Occipital lobe (tissue), 2 donors: Measurements from ENCODE around the gene PIP5K1B. TPM values are rescaled to one million over a fixed set of nuclear protein-coding genes. Genes with fewer than 3 reads are reported as not detected.

Experiments used
- DNase-seq: peaks from one replicate; lab custom pipeline; 2025; lab: John Stamatoyannopoulos, UW
- total RNA-seq: library from RNA; depleted of rRNA; stranded (reverse); fragments of >200 nt; gene quantifications from one replicate; pipeline ENCODE4 v1.2.3, GENCODE V29; 2014

Gene PIP5K1B
- total RNA-seq, 1 donor from 2014 or later = 2.7 TPM

DNA sequence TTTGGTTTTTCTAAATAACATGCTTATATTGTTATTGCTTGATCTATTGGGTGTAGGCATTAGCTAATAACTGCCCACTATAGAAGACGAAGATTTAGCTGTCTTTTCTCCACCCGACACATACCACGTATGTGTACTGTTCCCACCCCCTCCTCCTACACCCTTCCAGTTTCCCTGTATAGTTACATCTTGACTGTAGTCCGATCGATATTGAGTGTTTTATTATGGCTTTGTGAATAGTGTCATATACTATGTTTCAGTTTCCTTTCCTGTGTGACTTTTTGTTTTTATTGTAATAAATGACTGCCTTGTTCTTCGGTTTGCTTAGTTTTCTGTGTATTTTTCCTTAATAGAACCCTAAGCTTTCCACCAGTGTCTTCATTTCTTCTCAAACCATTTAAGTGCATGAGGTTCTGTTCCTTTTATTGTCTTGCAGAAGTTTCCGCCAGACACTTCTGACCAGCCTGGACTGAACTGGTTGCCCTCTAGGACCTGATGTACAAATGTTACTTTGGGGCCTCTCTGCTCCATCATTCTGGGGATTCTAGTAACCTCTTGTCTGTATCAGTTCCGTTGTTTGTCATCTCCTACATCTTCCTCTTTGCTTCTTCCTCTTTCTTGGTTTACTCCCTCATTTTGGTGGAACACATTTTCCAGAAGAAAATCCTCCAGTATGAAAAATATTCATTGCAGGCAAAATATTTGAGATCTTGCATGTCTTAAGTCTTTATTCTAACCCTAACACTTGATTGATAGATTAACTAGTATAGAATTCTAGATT lies 247.0 kb downstream of the PIP5K1B start:
- DNase-seq = no peak

DNA sequence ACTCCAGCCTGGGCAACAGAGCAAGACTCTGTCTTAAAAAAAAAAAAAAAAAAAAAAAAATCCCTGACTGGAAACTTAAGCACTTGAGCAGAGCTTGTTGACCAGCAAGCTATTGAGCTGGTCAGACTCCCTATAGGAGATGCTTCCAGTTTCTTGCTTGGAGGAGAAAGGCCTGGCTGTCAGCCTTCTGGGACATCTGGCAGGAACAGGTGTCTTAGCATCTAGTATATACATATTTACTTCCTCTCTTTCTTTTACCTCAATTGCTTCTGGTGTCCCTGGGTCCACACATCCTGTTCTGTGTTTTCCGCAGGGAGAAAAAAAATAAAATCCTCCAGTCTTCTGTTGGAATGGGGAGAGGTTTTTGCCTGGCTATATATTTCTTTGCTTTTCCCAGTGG lies 248.7 kb downstream of the PIP5K1B start:
- DNase-seq = no peak

DNA sequence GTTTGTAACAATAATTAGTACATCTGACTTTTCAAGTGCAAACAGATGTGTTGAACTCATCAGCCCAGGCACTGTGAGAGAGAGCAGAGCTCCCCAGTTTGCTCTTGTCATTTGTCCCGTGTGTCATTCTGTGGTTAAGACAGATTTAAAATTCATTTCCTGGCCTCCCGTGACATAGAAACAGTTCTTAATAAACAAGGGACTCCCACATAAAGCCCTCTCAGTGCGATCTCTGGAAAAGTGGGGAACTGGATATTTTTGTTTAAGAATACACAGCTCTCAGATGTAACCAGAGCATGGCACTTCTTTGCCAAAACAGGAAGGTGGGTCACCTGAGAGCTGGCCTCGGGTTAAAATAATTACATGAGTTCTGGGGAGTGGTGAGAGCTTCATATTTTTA lies 250.3 kb downstream of the PIP5K1B start:
- no peak for DNase-seq

DNA sequence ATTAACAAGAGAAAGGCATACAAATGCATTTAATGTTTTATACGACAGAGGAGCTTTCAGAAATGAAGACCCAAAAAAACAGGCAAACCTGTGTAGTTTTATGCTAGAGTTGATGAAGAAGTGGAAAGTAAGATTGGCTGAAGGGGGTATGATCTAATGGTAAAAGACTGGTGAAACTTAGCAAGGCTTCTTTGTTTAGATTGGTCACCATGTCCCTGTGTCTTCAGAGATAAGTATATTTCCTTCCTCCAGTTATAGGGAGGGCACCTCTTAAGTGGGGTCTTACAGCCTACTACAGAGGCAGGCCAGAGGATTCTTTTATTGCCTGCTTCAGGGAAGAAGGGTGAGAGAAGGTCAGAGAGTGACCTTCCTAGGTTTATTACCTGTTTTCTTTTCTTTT lies 252.4 kb downstream of the PIP5K1B start:
- DNase-seq = no peak

DNA sequence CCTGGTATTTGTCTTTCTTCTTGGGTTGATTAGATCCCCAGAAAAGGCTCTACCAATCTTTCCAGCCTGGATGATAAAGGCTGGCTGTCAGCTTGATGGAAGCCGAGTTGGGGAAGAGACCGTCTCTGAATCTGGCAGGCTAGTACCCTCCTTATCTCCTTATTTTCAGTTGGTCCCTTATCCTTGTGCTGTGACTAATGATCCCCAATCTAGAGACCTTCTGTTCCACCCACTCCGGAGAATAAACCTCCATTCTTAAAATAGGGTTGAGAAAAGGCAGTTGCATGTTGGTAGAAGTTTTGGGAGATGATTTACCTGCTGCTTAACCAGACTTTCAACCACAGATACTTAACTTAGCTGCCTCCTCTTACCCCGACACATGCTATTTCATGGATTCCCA lies 256.5 kb downstream of the PIP5K1B start:
- DNase-seq = no peak

DNA sequence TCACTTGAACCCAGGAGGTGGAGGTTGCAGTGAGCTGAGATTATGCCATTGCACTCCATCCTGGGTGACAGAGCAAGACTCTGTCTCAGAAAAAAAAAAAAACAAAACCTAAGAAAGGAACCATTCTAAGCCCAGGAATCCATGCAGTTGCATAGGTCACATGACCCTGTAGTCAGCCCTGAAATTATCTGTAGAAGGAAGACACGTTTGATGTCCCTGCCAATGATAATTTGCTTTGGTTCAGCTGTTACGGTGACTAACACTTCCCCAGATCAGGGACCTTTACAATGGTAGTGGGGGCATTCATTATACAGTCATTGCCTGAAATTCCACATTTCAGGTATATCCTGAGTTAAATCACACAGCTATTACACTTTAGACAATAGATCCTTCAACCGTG lies 258.4 kb downstream of the PIP5K1B start:
- DNase-seq = no peak

DNA sequence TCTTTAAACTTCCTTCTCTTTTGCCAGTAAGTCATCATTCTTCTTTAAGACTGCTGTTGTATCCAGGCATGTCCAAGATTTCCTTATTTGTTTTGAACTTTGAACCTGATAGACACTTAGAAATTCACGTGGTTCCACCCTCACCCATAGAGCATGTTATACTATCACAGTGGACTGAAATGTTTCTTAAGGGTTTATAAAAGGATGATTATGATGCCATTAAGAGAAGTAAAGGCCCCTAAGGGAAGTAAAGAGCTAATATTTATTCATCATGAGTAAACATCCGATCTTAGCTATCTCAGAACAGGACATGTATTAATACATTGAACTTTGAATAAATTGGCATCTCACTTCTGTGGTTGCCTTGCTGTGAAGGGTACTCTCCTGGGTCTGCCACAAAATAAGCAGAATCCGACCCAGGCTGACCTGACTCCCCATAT lies 259.1 kb downstream of the PIP5K1B start:
- DNase-seq = no peak

DNA sequence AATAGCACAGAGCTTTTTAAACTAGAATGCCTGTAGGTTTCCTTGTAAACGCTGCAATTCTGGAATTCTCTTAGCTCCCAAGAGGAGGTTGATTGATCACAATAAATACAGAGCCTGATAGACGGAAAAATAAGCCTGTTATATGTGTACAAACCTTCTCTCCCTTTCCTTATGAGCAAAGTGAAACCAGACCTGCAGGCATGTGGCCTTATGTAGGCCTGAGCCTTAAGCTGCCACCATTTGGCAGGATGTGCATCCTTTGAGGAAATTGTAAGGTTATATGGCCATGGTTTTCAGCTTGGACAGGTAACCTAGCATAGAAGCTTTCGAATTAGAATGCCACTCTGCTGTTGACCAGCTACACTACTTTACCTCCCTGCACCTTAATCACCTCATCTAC lies 259.7 kb downstream of the PIP5K1B start:
- no peak for DNase-seq

DNA sequence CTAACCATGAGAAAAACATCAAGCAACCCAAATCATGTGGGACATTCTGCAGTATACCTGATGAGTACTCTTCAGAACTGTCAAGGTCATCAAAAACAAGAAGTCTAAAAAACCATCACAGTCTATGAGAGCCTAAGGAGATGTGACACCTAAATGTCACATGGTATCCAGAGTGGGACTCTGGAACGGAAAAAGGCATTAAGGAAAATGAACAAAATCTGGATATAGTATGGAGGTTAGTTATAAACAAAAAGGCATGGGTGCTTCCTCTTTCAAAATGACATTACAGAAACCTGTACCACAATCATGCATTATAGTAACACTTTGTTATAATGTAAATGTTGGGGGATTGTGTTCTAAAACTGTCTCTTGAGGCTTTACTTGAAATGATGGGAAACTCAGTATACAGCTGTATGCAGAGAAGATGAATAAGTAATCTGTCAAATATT lies 261.5 kb downstream of the PIP5K1B start:
- no peak for DNase-seq

DNA sequence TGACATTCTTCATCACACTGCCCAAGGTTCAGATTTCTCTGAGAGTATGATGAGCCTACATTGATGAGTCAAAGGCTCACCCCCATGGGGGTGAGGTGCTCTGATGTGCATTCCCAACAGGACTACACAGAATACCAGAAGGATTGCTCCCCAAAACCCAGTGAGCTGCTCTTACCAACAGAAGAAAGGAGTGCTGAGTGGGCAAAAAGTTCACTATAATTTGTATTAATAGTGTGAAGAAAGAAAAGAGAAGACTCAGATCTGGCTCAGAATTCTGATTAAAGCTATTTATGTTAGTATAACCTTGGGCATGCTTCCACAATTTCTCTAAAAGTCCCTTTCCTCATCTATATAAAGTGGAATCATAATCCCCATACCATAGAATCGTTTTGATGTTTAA lies 262.8 kb downstream of the PIP5K1B start:
- DNase-seq = no peak

DNA sequence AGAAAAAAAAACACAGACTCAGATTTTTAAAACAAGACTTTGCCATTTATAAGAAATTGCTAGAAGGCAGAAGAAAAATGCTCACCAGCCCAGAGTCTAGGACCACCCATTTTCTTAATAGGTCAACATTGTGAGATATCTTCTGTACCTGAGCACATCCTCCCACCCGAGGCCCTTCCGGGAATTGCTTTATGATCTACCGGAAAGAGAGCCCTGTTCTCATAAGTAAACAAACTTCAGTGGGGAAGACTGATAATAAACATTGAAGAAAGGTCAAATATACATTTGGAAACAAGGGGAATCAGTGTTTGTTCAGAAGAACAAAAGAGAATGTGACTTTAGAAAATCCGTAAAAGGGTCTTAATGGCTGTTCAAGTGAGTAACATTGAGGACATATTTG lies 264.5 kb downstream of the PIP5K1B start:
- DNase-seq = no peak

DNA sequence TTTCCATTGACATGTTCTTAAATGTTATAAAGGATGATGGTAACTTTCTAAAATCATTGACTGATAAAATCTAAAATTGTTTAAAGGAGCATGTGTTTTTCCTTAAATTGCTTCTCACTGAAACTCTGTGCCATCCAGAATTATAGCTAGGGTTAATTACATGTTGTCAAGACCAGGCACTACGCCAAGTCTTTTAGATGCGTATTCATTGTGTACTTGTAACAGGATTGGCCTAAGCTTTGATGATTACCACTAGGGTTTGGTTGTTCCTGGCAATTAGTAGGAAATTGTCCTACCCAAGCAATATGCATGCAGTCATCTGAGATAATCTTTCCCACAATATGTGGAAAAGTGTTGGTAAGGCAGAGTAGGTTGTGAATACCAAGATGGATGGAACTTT lies 265.1 kb downstream of the PIP5K1B start:
- DNase-seq = no peak

DNA sequence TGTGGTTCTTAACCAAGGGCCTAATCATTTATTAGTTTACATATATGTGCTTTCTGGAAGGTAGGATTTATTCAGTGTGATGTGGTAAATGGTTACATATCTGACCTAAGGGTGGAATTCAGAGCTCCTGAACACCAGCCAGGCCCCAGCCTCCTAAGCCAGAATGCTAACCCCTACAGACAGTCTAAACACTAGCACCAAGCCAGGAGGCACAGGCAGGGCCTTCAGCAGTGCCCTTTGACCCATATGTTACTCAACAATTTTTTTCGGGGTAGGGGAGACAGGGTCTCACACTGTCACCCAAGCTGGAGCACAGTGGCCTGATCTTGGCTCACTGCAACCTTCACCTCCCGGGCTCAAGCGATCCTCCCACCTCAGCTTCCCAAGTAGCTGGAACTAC lies 268.6 kb downstream of the PIP5K1B start:
- DNase-seq = no peak

DNA sequence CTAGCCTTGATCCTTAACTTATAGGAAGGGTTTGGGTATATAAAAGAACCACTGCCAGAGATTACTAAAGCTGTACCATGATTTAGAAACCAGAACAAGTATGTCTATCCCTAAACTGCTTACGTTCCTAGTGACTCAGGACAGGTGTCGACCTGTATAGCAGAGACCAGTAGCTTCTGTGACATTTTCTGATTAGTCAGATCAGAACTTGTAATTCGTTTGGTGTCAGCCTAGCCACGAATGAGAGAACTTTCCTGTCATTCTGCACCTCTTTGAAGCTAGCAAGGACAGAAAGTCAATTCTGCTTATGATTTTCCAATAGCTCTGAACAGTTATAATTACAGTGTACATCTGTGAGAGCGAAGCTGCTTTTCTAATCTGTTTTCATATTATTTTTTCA lies 269.4 kb downstream of the PIP5K1B start:
- no peak for DNase-seq

DNA sequence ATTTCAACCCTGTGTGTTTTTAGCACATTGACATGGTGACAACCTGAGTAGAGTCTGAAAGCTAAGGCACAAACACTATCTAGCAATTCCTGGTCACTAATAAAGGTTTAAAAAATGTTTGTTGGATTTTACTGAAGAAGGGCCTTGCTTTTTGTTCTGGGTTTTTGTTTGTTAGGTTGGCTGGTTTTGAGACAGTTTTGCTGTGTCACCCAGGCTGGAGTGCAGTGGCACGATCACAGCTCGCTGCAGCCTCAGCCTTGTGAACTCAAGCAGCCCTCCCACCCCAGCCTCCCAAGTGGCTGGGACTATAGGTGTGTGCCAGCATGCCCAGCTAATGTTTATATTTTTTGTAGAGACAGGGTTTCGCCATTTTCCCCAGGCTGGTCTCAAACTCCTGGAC lies 269.9 kb downstream of the PIP5K1B start:
- DNase-seq = no peak

DNA sequence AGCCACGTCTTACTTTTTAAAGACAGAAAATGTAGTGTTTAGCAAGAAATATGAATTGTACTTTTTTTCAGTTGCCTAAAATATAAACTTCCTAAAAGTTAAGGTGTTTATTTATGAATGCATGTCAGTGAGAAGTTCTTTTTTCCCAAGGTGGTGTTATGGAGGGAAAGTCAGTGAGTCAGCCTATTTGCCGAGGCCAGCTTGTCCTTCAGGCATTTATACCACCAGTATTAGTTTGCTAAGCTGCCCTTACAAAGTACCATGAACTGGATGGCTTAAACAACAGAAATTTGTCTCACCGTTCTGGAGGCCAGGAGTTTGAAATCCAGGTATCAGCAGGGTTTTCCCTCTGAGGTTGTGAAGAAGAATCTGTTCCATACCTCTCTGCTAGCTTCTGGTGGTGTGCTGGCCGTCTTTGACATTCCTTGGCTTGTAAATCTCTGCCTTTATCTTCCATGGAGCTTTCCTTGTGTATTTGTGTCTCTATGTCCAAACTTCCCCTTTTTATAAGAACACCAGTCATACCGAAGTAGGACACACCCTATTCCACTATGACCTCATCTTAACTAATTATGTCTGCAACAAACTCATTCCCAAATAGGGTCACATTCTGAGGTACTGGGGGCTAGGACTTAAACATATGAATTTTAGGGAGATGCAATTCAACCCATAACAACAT lies 270.5 kb downstream of the PIP5K1B start:
- no peak for DNase-seq

DNA sequence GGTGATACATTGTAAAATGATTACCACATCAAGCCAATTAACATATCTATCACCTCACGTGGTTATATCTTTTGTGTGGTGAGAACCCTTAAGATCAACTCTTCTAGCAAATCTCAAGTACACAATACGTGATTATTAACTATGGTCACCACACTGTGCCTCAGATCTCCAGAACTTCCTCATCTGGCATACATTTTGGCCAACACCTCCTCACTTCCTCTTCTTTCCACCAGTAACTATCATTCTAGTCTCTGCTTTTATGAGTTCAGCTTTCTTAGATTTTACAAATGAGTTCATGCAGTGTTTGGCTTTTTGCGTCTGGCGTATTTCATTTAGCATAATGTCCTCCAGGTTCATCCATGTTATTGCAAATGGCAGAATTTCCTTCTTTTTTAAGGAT lies 273.0 kb downstream of the PIP5K1B start:
- DNase-seq = no peak

DNA sequence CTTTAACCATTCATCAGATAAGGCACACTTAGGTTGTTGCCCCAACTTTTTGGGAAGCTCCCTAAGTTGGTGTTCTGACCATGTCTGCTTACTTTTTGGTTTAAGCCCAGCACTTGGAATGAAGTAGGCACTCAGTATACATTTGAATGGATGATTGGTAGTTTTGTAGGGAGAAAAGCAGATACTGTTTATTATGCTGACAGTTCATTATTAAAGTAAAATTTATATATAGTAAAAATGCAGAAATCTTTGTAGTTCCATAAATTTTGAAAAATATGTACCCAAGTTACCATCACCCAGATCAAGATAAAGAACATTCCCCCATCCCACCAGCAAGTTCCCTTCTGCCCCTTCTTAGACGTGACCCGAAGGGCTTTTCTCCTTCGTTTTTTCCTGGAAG lies 273.5 kb downstream of the PIP5K1B start:
- no peak for DNase-seq

DNA sequence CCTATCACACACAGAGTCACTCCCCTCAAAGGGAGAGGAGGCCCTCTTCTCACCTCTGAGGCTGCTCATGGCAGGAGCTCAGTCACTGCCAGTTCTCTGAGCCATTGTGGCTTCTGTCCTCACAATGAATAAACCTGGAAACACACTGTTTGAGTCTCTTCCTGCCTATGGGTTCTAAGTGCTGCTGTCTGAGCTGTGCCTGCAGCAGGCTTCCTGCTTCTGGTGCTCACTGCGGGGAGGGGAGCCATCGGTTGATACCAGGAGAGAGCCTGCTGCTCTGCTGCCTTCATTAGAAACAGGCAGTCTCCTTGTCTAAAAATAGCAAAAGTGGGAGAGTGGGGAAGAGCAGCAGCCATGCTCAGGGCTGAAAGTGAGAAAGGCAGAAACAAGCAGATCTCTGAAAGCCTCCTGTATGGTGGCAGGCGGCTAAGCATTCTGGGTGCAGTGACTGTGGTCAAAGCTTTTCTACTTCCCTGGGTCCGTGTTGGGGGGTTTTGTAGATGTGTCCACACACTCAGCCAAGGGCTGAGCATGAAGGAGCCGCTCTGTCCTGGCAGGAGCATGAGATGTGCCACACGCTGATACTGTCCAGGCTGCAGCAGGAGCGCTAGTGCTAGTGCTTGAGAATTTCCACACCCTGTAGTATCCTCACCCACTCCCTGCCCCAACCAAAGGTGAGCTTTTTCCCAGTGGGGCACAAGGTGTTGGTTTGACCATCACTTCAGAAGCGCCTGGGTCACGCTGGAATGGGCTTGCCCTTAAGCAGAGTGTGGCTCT lies 274.7 kb downstream of the PIP5K1B start:
- DNase-seq = peak; percentile 10

DNA sequence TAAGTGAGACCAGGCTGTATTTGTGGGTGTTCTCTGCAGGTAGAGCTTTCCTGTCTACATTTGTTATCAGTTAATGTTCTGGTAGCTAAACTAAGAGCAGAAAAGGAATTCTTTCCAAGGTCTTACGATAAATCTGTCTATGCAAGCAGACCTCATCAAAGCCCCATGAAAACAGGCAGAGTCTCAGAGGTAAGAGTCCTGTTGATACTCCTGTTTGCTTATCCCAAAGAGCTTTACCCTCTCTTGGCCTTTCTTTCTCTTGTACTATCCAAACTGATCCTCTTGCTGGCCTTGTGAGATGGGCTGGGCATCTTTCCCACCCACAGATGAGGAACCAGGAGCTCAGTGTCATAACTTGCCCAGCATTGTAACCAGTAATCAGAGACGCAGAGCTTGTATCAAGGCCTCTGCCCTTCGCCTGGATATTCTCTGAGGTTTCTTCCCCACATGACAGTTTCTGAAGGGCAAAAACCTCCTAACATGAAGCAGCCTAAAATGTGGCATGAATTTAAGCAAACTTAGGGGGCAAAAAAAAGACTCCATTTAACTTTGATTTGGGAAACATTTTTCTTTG lies 275.4 kb downstream of the PIP5K1B start:
- no peak for DNase-seq

DNA sequence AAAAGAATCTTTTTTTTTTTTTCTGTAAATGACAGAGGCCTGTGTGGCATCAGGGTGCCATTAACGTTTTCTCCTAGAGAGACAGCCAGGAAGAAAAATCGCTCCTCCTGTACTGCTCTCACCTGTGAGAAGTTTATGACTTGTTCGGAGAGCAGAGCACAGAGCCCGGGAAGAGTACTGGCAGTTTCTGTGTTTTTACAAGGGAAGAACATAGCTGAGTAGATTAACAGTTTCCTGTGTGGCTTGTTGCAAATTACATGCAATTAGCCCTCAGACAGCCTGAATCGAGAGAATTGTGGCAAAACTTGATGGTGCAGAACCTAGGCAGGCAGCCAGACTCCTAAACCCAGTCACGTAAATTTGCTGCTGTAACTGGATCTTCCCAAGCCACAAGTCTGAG lies 276.7 kb downstream of the PIP5K1B start:
- no peak for DNase-seq

DNA sequence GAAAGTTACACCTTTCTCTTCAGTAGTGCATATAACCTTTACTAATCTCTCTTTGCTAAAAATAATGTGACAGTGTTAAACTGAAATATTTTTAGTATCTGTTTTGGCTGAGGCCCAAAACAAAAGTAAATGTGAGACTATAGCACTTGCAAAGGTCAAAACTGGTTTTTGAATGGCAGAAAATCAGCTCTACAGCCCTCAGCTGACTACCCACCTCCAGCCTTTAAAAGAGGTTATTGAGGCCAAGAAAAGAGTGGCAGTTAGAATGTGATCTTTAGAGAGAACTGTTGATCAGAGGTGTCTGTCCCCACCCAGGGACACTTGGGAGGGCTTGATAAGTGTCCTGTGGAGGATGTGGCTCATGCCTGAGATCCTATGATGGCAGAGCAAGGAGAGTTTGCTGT lies 278.0 kb downstream of the PIP5K1B start:
- no peak for DNase-seq
